Peyer's patch (tissue), 4 donors: Measurements from ENCODE around the gene INSC. TPM values are rescaled to one million over a fixed set of nuclear protein-coding genes. Genes with fewer than 3 reads are reported as not detected.

Source experiments
- DNase-seq, 3 donors: peaks; one replicate each; pipeline ENCODE4 v3.0.0-alpha.2; 2017 to 2019
- H3K27ac ChIP-seq, 4 donors: fragments of 200-600 bp; sonication (generic); one replicate each; pipeline ENCODE4 v1.5.1; 2016 to 2019
- H3K27me3 ChIP-seq, 2 donors: fragments of 200-600 bp; sonication (generic); one replicate each; pipeline ENCODE4 v1.5.1; 2019
- H3K36me3 ChIP-seq, 3 donors: fragments of 200-600 bp; sonication (generic); one replicate each; pipeline ENCODE4 v1.5.1; 2016 to 2019
- H3K4me1 ChIP-seq, 4 donors: fragments of 200-600 bp; sonication (generic); one replicate each; pipeline ENCODE4 v1.5.1; 2016 to 2019
- H3K4me3 ChIP-seq, 4 donors: fragments of 200-600 bp; sonication (generic); 1 replicate in 3 of 4; 2 replicates in 1 of 4; pipeline ENCODE4 v1.5.1; 2016 to 2019; ENCODE audit warnings: mild to moderate bottlenecking in 1 of 4
- H3K9me3 ChIP-seq, 4 donors: fragments of 200-600 bp; sonication (generic); one replicate each; pipeline ENCODE4 v1.5.1; 2016 to 2019; ENCODE audit warnings: mild to moderate bottlenecking in 1 of 4
- POLR2A ChIP-seq, 2 donors: fragments of 450-650 bp; IDR thresholded peaks; one replicate each; pipeline ENCODE4 v1.5.1; 2017; ENCODE audit warnings: antibody characterized with exemption in 2 of 2, mild to moderate bottlenecking in 2 of 2, moderate library complexity in 2 of 2
- total RNA-seq, 4 donors: library from RNA; depleted of rRNA; stranded (reverse); fragments of >200 nt; gene quantifications; one replicate each; pipeline ENCODE4 v1.1.0, GENCODE V29; 2016
- TF ChIP-seq, protein P1 (sequence below), 6 experiments: fragments of 450-650 bp in 4 of 6; fragments of 200-600 bp in 2 of 6; sonication (generic) in 1 of 6; IDR thresholded peaks; one replicate each; pipeline ENCODE4 v1.5.1; 2017 to 2019; ENCODE audit warnings: antibody characterized with exemption in 6 of 6, mild to moderate bottlenecking in 3 of 6, moderate library complexity in 1 of 6

The INSC gene
- total RNA-seq, 4 donors from 2014 or later = 3.0 to 28.1 (median 6.8) TPM

DNA sequence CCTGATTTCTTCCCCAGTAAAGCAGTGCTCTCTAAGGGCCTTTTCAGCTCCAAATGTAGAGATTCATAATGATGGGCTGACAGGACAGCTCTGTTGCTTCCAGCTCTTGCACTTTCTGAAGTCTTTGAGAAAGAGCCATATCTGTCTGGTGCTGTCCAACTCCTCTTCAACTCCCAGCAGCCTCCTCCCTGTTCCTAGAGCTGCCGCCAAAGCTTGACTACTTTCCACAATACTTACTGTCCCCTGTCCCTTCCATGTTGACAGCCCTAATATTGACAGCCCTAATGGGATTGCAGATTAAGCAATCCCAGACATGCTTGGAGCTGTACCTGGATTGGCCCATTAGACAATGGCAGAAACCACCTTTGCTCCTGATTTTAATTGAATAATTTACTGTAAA lies 29.6 kb downstream of the INSC start:
- Histone ChIP-seq H3K9me3 (no peaks in the 10 kb centered on the region), H3K27ac (no peak overlapping the region), H3K36me3 (no peaks in the 10 kb centered on the region), H3K4me3 (no peak overlapping the region), H3K27me3 (no peaks in the 10 kb centered on the region), H3K4me1 (peaks cover 0 to 10% (median 0%) of the 10 kb centered on the region in 4 donors)
- DNase-seq = no peak
- TF ChIP-seq POLR2A (IDR thresholded peaks at IDR 0.05) = no peak
- TF ChIP-seq, protein P1, sequence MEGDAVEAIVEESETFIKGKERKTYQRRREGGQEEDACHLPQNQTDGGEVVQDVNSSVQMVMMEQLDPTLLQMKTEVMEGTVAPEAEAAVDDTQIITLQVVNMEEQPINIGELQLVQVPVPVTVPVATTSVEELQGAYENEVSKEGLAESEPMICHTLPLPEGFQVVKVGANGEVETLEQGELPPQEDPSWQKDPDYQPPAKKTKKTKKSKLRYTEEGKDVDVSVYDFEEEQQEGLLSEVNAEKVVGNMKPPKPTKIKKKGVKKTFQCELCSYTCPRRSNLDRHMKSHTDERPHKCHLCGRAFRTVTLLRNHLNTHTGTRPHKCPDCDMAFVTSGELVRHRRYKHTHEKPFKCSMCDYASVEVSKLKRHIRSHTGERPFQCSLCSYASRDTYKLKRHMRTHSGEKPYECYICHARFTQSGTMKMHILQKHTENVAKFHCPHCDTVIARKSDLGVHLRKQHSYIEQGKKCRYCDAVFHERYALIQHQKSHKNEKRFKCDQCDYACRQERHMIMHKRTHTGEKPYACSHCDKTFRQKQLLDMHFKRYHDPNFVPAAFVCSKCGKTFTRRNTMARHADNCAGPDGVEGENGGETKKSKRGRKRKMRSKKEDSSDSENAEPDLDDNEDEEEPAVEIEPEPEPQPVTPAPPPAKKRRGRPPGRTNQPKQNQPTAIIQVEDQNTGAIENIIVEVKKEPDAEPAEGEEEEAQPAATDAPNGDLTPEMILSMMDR (IDR thresholded peaks at IDR 0.05) = no peak

- H3K4me1 ChIP-seq = peaks cover 0 to 10% (median 0%) of the 10 kb centered on the region in 4 donors
- H3K27me3 ChIP-seq = no peaks in the 10 kb centered on the region
- H3K9me3 ChIP-seq = no peaks in the 10 kb centered on the region
- no peak overlapping the region for H3K4me3 ChIP-seq
- TF ChIP-seq, protein P1 (IDR thresholded peaks at IDR 0.05) = no peak
- no peak for DNase-seq
- H3K27ac ChIP-seq = peak overlapping the region in 2 of 4 donors; percentile 25
- H3K36me3 ChIP-seq = no peaks in the 10 kb centered on the region
Observed at GRCh38 chr11:15145151-15145550, 30.4 kb downstream of the INSC start.

DNA sequence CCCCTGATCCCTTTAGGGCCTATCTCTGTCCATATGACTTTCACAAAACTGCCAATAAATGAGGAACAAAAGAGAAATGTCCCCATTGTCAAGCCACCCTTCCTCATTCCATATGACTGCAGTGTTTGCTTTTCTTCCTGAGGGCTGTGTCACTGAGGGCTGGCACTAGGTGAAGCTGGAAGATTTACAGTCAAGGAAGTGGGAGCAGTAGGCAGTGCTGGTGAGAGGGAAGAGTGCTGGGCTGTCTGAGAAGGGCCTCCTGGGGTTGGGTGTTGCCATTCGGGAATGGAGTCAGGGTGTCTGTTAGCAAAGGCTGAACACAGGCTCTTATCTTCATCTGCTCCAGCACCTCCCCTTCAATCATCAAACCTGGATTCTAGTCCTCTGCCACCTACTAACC lies 30.9 kb downstream of the INSC start:
- TF ChIP-seq, protein P1 (IDR thresholded peaks at IDR 0.05) = no peak
- no peak for TF ChIP-seq POLR2A (IDR thresholded peaks at IDR 0.05)
- peaks cover 0 to 10% (median 0%) of the 10 kb centered on the region in 4 donors for H3K4me1 ChIP-seq
- no peaks in the 10 kb centered on the region for H3K27me3 ChIP-seq
- peak overlapping the region in 2 of 4 donors; percentile 25 for H3K27ac ChIP-seq
- DNase-seq = no peak
- no peaks in the 10 kb centered on the region for H3K9me3 ChIP-seq
- no peaks in the 10 kb centered on the region for H3K36me3 ChIP-seq
- H3K4me3 ChIP-seq = no peak overlapping the region

- no peak for DNase-seq
- Histone ChIP-seq H3K27ac (peak overlapping the region in 2 of 4 donors; percentile 25), H3K27me3 (no peaks in the 10 kb centered on the region), H3K36me3 (no peaks in the 10 kb centered on the region), H3K4me1 (peaks cover 0 to 10% (median 0%) of the 10 kb centered on the region in 4 donors), H3K4me3 (no peak overlapping the region), H3K9me3 (no peaks in the 10 kb centered on the region)
- TF ChIP-seq, protein P1 (IDR thresholded peaks at IDR 0.05) = no peak
- TF ChIP-seq POLR2A (IDR thresholded peaks at IDR 0.05) = no peak
Observed at GRCh38 chr11:15146271-15147003, 31.7 kb downstream of the INSC start.

GRCh38 chr11:15148169-15148568 lies 33.4 kb downstream of the INSC start:
- H3K4me1 ChIP-seq = peaks cover 0 to 10% (median 0%) of the 10 kb centered on the region in 4 donors
- no peak overlapping the region for H3K4me3 ChIP-seq
- no peak overlapping the region for H3K27ac ChIP-seq
- TF ChIP-seq, protein P1 (IDR thresholded peaks at IDR 0.05) = no peak
- TF ChIP-seq POLR2A (IDR thresholded peaks at IDR 0.05) = no peak
- no peaks in the 10 kb centered on the region for H3K27me3 ChIP-seq
- no peak for DNase-seq
- no peaks in the 10 kb centered on the region for H3K36me3 ChIP-seq
- no peaks in the 10 kb centered on the region for H3K9me3 ChIP-seq
